ENCODE data around the gene PLCH1.

PLCH1 gene

GRCh38 chr3:155448531-155448930, 296.3 kb downstream of the PLCH1 start:
- TF ChIP-seq CSDC2 (CRISPR knock-in tag; IDR thresholded peaks at IDR 0.05) (no peak), ESRRG (CRISPR knock-in tag; IDR thresholded peaks at IDR 0.05) (no peak), RARB (CRISPR knock-in tag; IDR thresholded peaks at IDR 0.05) (no peak), ZFP30 (CRISPR knock-in tag; IDR thresholded peaks at IDR 0.05) (no peak), PPARA (CRISPR knock-in tag; IDR thresholded peaks at IDR 0.05; ENCODE audit: borderline replicate concordance) (no peak), ISL1 (CRISPR knock-in tag; IDR thresholded peaks at IDR 0.05) (no peak), ZNF565 (CRISPR knock-in tag; conservative IDR thresholded peaks at IDR 0.05; ENCODE audit: low read depth) (no peak), SNAI2 (CRISPR knock-in tag; IDR thresholded peaks at IDR 0.05) (no peak), OSR1 (CRISPR knock-in tag; IDR thresholded peaks at IDR 0.05) (no peak), GLIS3 (CRISPR knock-in tag; IDR thresholded peaks at IDR 0.05) (no peak), TCF4 (CRISPR knock-in tag; IDR thresholded peaks at IDR 0.05; ENCODE audit: borderline replicate concordance) (no peak), ARNTL (CRISPR knock-in tag; IDR thresholded peaks at IDR 0.05; ENCODE audit: borderline replicate concordance, low read depth) (no peak)
- TF ChIP-seq, protein P1, sequence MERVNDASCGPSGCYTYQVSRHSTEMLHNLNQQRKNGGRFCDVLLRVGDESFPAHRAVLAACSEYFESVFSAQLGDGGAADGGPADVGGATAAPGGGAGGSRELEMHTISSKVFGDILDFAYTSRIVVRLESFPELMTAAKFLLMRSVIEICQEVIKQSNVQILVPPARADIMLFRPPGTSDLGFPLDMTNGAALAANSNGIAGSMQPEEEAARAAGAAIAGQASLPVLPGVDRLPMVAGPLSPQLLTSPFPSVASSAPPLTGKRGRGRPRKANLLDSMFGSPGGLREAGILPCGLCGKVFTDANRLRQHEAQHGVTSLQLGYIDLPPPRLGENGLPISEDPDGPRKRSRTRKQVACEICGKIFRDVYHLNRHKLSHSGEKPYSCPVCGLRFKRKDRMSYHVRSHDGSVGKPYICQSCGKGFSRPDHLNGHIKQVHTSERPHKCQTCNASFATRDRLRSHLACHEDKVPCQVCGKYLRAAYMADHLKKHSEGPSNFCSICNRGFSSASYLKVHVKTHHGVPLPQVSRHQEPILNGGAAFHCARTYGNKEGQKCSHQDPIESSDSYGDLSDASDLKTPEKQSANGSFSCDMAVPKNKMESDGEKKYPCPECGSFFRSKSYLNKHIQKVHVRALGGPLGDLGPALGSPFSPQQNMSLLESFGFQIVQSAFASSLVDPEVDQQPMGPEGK (CRISPR knock-in tag; IDR thresholded peaks at IDR 0.05; ENCODE audit: borderline replicate concordance) = no peak
- TF ChIP-seq, protein P2, sequence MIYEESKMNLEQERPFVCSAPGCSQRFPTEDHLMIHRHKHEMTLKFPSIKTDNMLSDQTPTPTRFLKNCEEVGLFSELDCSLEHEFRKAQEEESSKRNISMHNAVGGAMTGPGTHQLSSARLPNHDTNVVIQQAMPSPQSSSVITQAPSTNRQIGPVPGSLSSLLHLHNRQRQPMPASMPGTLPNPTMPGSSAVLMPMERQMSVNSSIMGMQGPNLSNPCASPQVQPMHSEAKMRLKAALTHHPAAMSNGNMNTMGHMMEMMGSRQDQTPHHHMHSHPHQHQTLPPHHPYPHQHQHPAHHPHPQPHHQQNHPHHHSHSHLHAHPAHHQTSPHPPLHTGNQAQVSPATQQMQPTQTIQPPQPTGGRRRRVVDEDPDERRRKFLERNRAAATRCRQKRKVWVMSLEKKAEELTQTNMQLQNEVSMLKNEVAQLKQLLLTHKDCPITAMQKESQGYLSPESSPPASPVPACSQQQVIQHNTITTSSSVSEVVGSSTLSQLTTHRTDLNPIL (CRISPR knock-in tag; IDR thresholded peaks at IDR 0.05; ENCODE audit: low read depth) = no peak
- TF ChIP-seq, protein P3, sequence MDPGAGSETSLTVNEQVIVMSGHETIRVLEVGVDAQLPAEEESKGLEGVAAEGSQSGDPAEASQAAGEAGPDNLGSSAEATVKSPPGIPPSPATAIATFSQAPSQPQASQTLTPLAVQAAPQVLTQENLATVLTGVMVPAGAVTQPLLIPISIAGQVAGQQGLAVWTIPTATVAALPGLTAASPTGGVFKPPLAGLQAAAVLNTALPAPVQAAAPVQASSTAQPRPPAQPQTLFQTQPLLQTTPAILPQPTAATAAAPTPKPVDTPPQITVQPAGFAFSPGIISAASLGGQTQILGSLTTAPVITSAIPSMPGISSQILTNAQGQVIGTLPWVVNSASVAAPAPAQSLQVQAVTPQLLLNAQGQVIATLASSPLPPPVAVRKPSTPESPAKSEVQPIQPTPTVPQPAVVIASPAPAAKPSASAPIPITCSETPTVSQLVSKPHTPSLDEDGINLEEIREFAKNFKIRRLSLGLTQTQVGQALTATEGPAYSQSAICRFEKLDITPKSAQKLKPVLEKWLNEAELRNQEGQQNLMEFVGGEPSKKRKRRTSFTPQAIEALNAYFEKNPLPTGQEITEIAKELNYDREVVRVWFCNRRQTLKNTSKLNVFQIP (CRISPR knock-in tag; IDR thresholded peaks at IDR 0.05; ENCODE audit: borderline replicate concordance, low read depth) = no peak
- ATAC-seq = no peak

GRCh38 chr3:155446366-155446765, 298.5 kb downstream of the PLCH1 start:
- no peak for TF ChIP-seq ZC3H10 (CRISPR knock-in tag; IDR thresholded peaks at IDR 0.05)
- no peak for TF ChIP-seq ZNF565 (CRISPR knock-in tag; conservative IDR thresholded peaks at IDR 0.05; ENCODE audit: low read depth)
- TF ChIP-seq, protein P4, sequence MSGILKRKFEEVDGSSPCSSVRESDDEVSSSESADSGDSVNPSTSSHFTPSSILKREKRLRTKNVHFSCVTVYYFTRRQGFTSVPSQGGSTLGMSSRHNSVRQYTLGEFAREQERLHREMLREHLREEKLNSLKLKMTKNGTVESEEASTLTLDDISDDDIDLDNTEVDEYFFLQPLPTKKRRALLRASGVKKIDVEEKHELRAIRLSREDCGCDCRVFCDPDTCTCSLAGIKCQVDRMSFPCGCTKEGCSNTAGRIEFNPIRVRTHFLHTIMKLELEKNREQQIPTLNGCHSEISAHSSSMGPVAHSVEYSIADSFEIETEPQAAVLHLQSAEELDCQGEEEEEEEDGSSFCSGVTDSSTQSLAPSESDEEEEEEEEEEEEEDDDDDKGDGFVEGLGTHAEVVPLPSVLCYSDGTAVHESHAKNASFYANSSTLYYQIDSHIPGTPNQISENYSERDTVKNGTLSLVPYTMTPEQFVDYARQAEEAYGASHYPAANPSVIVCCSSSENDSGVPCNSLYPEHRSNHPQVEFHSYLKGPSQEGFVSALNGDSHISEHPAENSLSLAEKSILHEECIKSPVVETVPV (CRISPR knock-in tag; IDR thresholded peaks at IDR 0.05) = no peak
- no peak for ATAC-seq

- TF ChIP-seq, protein P2 (CRISPR knock-in tag; IDR thresholded peaks at IDR 0.05; ENCODE audit: low read depth) = no peak
- TF ChIP-seq, protein P4 (CRISPR knock-in tag; IDR thresholded peaks at IDR 0.05) = no peak
- TF ChIP-seq GLIS3 (CRISPR knock-in tag; IDR thresholded peaks at IDR 0.05) (no peak), TCF4 (CRISPR knock-in tag; IDR thresholded peaks at IDR 0.05; ENCODE audit: borderline replicate concordance) (no peak)
- ATAC-seq = no peak
Measured at GRCh38 chr3:155444771-155445170, 300.1 kb downstream of the PLCH1 start.

DNA sequence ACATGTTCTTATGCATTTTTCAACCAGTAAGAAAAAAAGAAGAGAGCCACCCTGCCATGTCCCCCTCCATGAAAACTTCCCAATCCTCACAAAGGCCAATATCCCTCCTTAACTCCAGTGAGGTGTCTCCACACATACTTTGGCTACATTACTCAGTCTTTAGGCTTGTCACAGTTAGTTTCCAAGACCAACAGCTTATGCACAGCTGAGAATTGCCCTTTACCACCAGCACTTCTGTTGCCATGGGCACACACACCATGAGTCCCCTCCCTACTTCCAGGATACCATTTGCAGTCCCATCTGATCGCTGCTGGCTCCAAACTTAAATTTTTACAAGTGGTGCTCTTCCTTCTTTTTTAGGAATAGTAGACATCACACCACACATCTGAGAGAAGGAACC, 301.1 kb downstream of the PLCH1 start:
- no peak for ATAC-seq
- TF ChIP-seq ZC3H10 (CRISPR knock-in tag; IDR thresholded peaks at IDR 0.05) = no peak
- TF ChIP-seq CSDC2 (CRISPR knock-in tag; IDR thresholded peaks at IDR 0.05) = no peak
- TF ChIP-seq, protein P4 (CRISPR knock-in tag; IDR thresholded peaks at IDR 0.05) = no peak
- TF ChIP-seq, protein P3 (CRISPR knock-in tag; IDR thresholded peaks at IDR 0.05; ENCODE audit: borderline replicate concordance, low read depth) = no peak
- no peak for TF ChIP-seq ZNF70 (CRISPR knock-in tag; IDR thresholded peaks at IDR 0.05)
- TF ChIP-seq, protein P1 (CRISPR knock-in tag; IDR thresholded peaks at IDR 0.05; ENCODE audit: borderline replicate concordance) = no peak
- no peak for TF ChIP-seq SNAI2 (CRISPR knock-in tag; IDR thresholded peaks at IDR 0.05)
